Psoas muscle (tissue), 8 donors: ENCODE measurements around the gene GYS2. TPM values are rescaled to one million over a fixed set of nuclear protein-coding genes. Genes with fewer than 3 reads are reported as not detected.

Experiments used
- ATAC-seq, 4 donors: fragments of 200-7000 bp; cut with Tn5 transposase; one replicate each; pipeline ENCODE4 v1.9.1; 2020; ENCODE audit warnings: moderate library complexity in 3 of 4, mild to moderate bottlenecking in 2 of 4
- DNase-seq, 2 donors: peaks; one replicate each; pipeline ENCODE4 v3.0.0-alpha.2; 2020
- H3K27ac ChIP-seq: fragments of 200-600 bp; one replicate; pipeline ENCODE4 v1.8.0; 2022
- H3K27me3 ChIP-seq, 3 donors: fragments of 200-600 bp in 1 of 3; one replicate each; pipeline versions ENCODE4 v1.6.1 to v1.8.0; 2013 to 2022; ENCODE audit warnings: low read length in 2 of 3, mild to moderate bottlenecking in 2 of 3, moderate library complexity in 1 of 3; ENCODE audit not compliant: insufficient read depth in 3 of 3
- H3K36me3 ChIP-seq, 2 donors: fragments of 200-600 bp in 1 of 2; one replicate each; pipeline versions ENCODE4 v1.6.1 to v1.8.0; 2013 to 2022; ENCODE audit warnings: low read depth in 1 of 2, mild to moderate bottlenecking in 1 of 2, moderate library complexity in 1 of 2; ENCODE audit not compliant: insufficient read depth in 1 of 2
- H3K4me1 ChIP-seq: fragments of 200-600 bp; one replicate; pipeline ENCODE4 v1.8.0; 2022
- H3K4me3 ChIP-seq: fragments of 200-600 bp; one replicate; pipeline ENCODE4 v1.8.0; 2022; ENCODE audit warnings: mild to moderate bottlenecking
- H3K9me3 ChIP-seq: fragments of 200-600 bp; one replicate; pipeline ENCODE4 v1.8.0; 2022
- WGBS, 3 donors: extraction: QIAGEN DNeasy Blood & Tissue Kit; methylation state at CpG; one replicate each; pipeline versions ENCODE4 v1.1.6 to v1.1.7; 2013; 5-methylcytosine and 5-hydroxymethylcytosine counted together
- intact Hi-C, 2 donors: fragments of 100-400 bp; cut with DNase I; formaldehyde crosslinking; loops; one replicate each; pipeline versions ENCODE4 v1.11.0 to v1.14.2; 2022
- polyA plus RNA-seq, 3 donors: library from polyadenylated mRNA; stranded (reverse); fragments of 200-250 nt; gene quantifications; one replicate each; pipeline ENCODE4 v1.2.3, GENCODE V29; 2013
- total RNA-seq, 4 donors: library from RNA; stranded (reverse); fragmentation: NEBNext Ultra II Directional in 2 of 4; extraction: Animal tissue kit (Norgen Biotek cat#: 25700) in 2 of 4; gene quantifications; one replicate each; pipeline versions ENCODE4 v1.2.1 to v1.2.4, GENCODE V29; 2021 to 2023
- TF ChIP-seq, protein P1 (sequence below): fragments of 200-600 bp; IDR thresholded peaks from one replicate; pipeline ENCODE4 v1.8.0; 2022; ENCODE audit warnings: antibody characterized with exemption
- donor health status: healthy with polysubstance abuse.
- donor health status: DM: no; HTN: no; CAD: no; lungs with moderate emphysema.
- donor health status: Bipolar disorder and iron deficiency.
- donor health status: healthy.
- donor health status: DM: yes; HTN: yes; CAD: no.
- donor health status: DM: no; HTN: no; CAD: no.
- donor health status: DM: no; HTN: no; CAD: no.
- donor health status: DM: yes; HTN: yes; CAD: no.

Gene GYS2
- total and polyA plus RNA-seq, 7 donors, result 0.03 to 0.09 TPM; not detected in 5

DNA sequence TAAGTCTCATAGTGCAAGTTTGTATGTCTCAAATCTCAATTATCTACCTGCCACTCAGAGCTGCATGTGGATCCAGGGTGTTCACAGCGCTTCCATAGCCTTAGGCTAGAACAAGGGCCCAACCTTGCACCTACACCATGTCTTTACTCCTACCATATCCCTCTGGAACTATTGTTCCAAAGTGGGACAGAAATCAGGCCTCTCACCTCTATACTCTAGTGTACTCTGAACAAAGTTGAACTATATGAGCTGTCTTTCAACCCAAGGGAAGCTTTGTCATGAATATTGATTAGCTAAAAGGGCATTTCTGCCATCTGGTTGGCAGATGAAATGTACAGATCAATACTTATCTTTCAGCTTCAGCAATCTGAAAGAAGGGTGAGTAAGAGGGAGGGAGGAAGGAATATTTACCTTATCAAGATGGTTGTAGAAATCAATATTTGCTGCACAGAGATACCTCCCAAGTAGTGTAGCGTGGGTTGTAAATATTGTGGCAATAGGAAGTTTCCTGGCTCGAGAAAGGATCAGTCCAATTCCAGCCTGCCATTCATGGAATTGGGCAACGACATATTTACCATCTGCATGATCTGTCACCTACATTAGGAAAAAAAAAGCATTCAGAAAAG is 30.8 kb downstream of the GYS2 start:
- H3K9me3 ChIP-seq, result no peaks in the 10 kb centered on the region
- H3K4me1 ChIP-seq, result no peaks in the 10 kb centered on the region
- 90 to 94% (median 92%) methylated on average over 4 of the region's 4 CpGs for WGBS, 3 donors
- H3K36me3 ChIP-seq, result no peaks in the 10 kb centered on the region
- no peak overlapping the region for H3K27ac ChIP-seq
- no peaks in the 10 kb centered on the region for H3K27me3 ChIP-seq
- TF ChIP-seq, protein P1, sequence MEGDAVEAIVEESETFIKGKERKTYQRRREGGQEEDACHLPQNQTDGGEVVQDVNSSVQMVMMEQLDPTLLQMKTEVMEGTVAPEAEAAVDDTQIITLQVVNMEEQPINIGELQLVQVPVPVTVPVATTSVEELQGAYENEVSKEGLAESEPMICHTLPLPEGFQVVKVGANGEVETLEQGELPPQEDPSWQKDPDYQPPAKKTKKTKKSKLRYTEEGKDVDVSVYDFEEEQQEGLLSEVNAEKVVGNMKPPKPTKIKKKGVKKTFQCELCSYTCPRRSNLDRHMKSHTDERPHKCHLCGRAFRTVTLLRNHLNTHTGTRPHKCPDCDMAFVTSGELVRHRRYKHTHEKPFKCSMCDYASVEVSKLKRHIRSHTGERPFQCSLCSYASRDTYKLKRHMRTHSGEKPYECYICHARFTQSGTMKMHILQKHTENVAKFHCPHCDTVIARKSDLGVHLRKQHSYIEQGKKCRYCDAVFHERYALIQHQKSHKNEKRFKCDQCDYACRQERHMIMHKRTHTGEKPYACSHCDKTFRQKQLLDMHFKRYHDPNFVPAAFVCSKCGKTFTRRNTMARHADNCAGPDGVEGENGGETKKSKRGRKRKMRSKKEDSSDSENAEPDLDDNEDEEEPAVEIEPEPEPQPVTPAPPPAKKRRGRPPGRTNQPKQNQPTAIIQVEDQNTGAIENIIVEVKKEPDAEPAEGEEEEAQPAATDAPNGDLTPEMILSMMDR, result no peak
- intact Hi-C loops, result no loop called here
- ATAC-seq, result no peak
- DNase-seq, result no peak
- H3K4me3 ChIP-seq, result no peak overlapping the region

DNA sequence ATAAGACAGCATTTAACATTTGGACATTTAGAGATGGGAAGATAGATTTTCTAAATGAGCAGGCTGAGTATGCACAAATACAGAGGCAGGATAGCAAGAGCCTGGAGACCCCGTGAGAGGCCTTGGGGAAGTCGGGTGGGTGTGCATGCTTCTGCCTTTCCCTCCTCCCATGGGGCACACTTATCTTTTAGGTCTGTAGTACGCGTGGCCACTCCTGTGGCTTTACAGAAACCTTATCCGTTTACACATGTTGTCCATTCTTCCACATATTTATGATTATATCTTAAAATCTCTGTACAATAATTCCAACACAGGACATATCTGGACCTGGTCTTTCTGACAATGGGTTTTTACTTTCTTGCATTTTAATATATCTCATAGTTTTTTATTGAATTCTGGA is 33.6 kb downstream of the GYS2 start:
- H3K4me1 ChIP-seq, result no peaks in the 10 kb centered on the region

DNA sequence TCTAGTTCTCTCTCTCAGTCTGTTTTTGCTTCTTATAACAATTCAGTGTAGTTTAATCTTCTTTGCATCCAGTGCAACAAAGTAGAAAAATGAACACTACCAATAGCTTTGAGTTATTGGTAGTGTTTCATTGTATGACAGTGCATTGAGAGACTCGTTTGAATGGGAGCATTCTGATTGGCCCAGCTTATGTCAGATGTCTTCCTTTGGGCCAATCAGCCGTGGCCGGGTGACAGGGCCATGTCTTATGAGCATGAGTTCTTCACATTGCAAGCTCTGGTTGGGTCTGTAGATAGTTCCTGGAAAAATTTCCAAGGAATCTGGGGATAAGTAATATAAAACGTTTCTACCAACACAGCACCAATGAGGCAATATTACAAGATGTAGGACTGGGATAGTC is 36.5 kb downstream of the GYS2 start:
- Histone ChIP-seq H3K27me3 (no peaks in the 10 kb centered on the region), H3K4me1 (no peaks in the 10 kb centered on the region), H3K36me3 (no peaks in the 10 kb centered on the region), H3K27ac (no peak overlapping the region), H3K9me3 (no peaks in the 10 kb centered on the region), H3K4me3 (no peak overlapping the region)
- intact Hi-C loops, result no loop called here
- TF ChIP-seq, protein P1, result no peak
- WGBS, 3 donors, result 90 to 93% (median 93%) methylated on average over 4 of the region's 4 CpGs
- ATAC-seq (no peak), DNase-seq (no peak)

More for the DNA sequence above, 33.6 kb downstream of the GYS2 start:
- H3K27me3 ChIP-seq, result no peaks in the 10 kb centered on the region
- H3K36me3 ChIP-seq, result no peaks in the 10 kb centered on the region
- TF ChIP-seq, protein P1, result no peak
- no peak for DNase-seq
- H3K4me3 ChIP-seq, result no peak overlapping the region
- no peaks in the 10 kb centered on the region for H3K9me3 ChIP-seq
- H3K27ac ChIP-seq, result no peak overlapping the region
- ATAC-seq, result no peak
- intact Hi-C loops, result no loop called here
- 80 to 86% (median 80%) methylated on average over 5 of the region's 5 CpGs for WGBS, 3 donors

DNA sequence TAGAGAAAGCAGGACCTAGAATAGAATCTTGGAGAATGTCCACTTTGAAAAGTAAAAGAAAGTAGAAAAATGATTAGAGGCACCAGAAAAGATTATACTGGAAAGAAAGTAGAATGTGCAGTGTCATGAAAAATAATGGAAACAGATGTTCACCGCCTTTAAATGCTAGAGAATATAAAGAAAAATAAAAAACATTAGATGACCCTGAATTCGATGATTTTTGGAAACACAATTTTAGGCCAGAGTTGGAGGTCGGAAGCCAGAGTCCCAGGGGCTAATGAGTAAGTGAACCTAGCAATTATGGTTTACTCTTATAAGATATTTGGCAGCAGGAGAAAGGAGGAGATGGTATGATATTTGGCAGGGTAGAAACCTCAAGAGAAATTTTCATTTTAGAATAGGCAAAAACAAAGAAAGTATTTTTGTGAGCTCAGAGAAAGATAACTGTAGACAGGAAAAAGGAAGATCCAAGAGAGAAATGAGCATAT is 37.7 kb downstream of the GYS2 start:
- WGBS, 3 donors, result 68 to 69% (median 69%) methylated on average over 3 of the region's 3 CpGs
- Histone ChIP-seq H3K9me3 (no peaks in the 10 kb centered on the region), H3K4me3 (no peak overlapping the region), H3K4me1 (no peaks in the 10 kb centered on the region), H3K27me3 (no peaks in the 10 kb centered on the region), H3K27ac (no peak overlapping the region), H3K36me3 (no peaks in the 10 kb centered on the region)
- TF ChIP-seq, protein P1, result no peak
- ATAC-seq (no peak), DNase-seq (no peak)
- intact Hi-C loops, result no loop called here
